BLaER1 (cell line): ENCODE data around the gene KIF25.
A peak's percentile ranks its signal among the peaks of the same experiment; 100 is the strongest.

Source experiments
- H3K27ac ChIP-seq: shearing (Covaris generic); formaldehyde crosslinking; 2 replicates; pipeline ENCODE4 v1.8.1; 2022
- H3K27me3 ChIP-seq: shearing (Covaris generic); formaldehyde crosslinking; 2 replicates; pipeline ENCODE4 v1.8.1; 2022
- H3K36me3 ChIP-seq: shearing (Covaris generic); formaldehyde crosslinking; 2 replicates; pipeline ENCODE4 v1.8.1; 2022
- H3K4me1 ChIP-seq: shearing (Covaris generic); formaldehyde crosslinking; 2 replicates; pipeline ENCODE4 v1.8.1; 2022
- H3K4me2 ChIP-seq: shearing (Covaris generic); formaldehyde crosslinking; 2 replicates; pipeline ENCODE4 v1.8.1; 2022
- H3K4me3 ChIP-seq: shearing (Covaris generic); formaldehyde crosslinking; 2 replicates; pipeline ENCODE4 v1.8.1; 2022
- H3K9ac ChIP-seq: shearing (Covaris generic); formaldehyde crosslinking; 2 replicates; pipeline ENCODE4 v1.8.1; 2022
- H3K9me3 ChIP-seq: shearing (Covaris generic); formaldehyde crosslinking; 2 replicates; pipeline ENCODE4 v1.8.1; 2022
- H4K20me1 ChIP-seq: shearing (Covaris generic); formaldehyde crosslinking; 2 replicates; pipeline ENCODE4 v1.8.1; 2022
- Cebpa-rat ChIP-seq: shearing (Covaris generic); IDR thresholded peaks from 2 replicates; pipeline ENCODE4 v1.8.1; 2022

KIF25 gene

DNA sequence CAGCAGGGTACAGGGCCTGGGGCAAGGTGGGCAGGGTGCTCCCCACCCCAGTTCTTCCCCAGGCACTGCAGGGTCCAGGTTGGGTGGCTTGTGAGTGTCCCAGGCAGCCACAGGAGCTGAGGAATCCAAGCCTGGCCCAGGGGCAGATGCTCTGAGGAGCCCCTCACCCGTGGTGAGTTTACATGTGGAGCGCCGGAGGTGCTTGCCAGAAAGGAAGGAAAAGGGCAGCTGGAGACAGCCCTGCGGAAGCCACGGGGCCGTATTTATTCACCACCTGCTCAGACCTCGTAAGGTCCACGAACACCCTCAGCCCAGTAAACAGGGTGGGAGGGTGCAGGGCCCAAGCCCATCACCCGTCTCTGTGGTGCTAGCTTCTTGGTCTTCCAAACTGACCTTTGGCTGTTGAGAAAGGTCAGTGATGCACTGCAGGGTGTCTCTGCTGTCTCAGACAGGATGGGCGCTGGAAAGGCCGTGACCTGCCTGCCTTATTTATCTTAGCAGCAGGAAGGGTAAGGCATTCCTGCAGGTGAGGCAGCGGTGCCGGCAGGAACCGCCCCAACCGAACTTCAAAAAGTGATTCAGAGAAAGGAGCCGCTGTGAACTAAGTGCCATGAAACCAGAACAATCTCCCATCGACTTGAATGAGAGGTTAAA, 85.5 kb downstream of the KIF25 start:
- Histone ChIP-seq H3K36me3 (no peaks in the 10 kb centered on the region), H3K4me2 (peak overlapping the region; percentile 71), H3K9ac (no peak overlapping the region), H3K27me3 (no peaks in the 10 kb centered on the region), H3K4me1 (peaks cover 67% of the 10 kb centered on the region), H3K27ac (0 out of 2 replicates have a peak overlapping the region, but pooled peaks have one; percentile 22), H3K9me3 (peaks cover 6% of the 10 kb centered on the region; the same call in 1 of the 2 replicates), H4K20me1 (no peaks in the 10 kb centered on the region), H3K4me3 (no peak overlapping the region)
- no peak for TF ChIP-seq Cebpa-rat

DNA sequence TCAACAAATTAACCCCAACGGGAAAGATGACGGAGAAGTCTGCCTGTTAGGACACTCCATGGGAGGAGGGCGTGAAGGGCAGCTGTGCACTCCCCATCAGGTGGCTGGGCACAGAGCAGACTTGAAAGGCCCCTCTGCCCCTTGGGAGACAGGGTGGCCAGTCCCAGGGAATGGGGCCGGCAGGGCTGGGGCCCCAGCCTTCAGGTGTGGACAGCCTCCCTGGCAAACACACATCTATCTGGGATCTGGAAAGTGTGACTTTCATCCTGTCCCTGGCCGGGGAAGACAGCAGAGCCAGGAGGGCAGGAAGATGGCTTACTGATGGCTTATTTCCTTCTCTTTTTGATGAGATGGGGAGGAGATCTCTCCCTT, 86.0 kb downstream of the KIF25 start:
- peaks cover 6% of the 10 kb centered on the region; the same call in 1 of the 2 replicates for H3K9me3 ChIP-seq
- no peak overlapping the region for H3K27ac ChIP-seq
- no peak for TF ChIP-seq Cebpa-rat
- no peaks in the 10 kb centered on the region for H4K20me1 ChIP-seq
- peak overlapping the region; percentile 71 for H3K4me2 ChIP-seq
- no peaks in the 10 kb centered on the region for H3K27me3 ChIP-seq
- no peaks in the 10 kb centered on the region for H3K36me3 ChIP-seq
- no peak overlapping the region for H3K9ac ChIP-seq
- H3K4me1 ChIP-seq, result peaks cover 67% of the 10 kb centered on the region
- no peak overlapping the region for H3K4me3 ChIP-seq

DNA sequence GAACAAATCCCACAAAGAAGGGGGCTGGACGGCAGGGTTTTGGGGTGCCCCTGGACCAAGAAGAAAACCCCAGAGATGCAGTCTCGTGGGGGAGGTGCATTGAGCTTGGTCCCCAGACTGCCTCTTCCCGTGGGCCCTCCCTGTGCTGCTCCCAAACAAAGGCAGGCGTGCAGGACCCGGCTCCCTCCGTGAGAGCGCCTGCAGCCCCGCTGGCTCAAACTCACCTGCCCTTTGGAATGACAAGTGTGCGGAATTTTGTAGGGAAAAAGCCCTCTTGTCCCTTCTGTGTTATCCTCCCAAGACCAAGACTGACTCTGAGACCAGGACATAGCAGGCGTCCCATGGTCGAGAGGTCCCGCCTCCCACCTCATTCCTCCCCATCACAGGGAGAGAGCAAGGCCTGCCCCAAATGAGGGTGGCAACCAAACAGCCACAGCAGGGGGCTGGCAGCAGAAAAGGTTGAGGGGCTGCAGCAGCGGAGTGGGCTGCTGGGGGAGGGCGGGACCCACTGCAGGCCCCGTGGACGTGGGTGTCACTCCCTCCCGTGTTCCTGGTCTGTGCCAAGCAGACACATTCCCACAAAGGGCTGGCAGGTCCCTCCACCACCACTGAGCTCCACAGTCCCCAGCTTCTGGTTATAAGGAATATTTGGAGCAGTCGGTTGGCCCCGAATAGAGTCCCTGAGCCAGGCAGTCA, 87.1 kb downstream of the KIF25 start:
- Histone ChIP-seq H3K27ac (no peak overlapping the region), H3K9ac (no peak overlapping the region), H3K9me3 (no peaks in the 10 kb centered on the region), H3K4me3 (no peak overlapping the region), H3K4me1 (peaks cover 67% of the 10 kb centered on the region), H3K4me2 (no peak overlapping the region; the same call in 1 of the 2 replicates), H3K27me3 (no peaks in the 10 kb centered on the region), H4K20me1 (no peaks in the 10 kb centered on the region), H3K36me3 (no peaks in the 10 kb centered on the region)
- no peak for TF ChIP-seq Cebpa-rat

DNA sequence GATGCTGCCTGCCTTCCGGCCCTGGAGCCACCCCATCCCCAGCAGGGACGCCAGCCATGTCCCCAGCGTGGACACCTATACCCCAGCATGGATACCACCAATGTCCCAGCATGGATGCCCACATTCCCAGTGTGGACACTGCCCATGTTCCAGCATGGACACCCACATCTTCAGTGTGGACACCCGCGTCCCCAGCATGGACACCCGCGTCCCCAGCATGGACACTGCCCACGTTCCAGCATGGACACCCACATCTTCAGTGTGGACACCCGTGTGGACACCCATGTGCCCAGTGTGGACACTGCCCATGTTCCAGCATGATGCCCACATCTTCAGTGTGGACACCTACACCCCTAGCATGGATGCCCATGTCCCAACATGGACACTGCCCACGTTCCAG, 88.6 kb downstream of the KIF25 start:
- peaks cover 70% of the 10 kb centered on the region for H3K4me1 ChIP-seq
- H3K9me3 ChIP-seq, result no peaks in the 10 kb centered on the region
- no peaks in the 10 kb centered on the region for H4K20me1 ChIP-seq
- no peak overlapping the region for H3K9ac ChIP-seq
- peak overlapping the region; percentile 70; the same call in 1 of the 2 replicates for H3K4me2 ChIP-seq
- no peak overlapping the region for H3K27ac ChIP-seq
- H3K36me3 ChIP-seq, result no peaks in the 10 kb centered on the region
- H3K27me3 ChIP-seq, result no peaks in the 10 kb centered on the region
- no peak for TF ChIP-seq Cebpa-rat
- no peak overlapping the region for H3K4me3 ChIP-seq

DNA sequence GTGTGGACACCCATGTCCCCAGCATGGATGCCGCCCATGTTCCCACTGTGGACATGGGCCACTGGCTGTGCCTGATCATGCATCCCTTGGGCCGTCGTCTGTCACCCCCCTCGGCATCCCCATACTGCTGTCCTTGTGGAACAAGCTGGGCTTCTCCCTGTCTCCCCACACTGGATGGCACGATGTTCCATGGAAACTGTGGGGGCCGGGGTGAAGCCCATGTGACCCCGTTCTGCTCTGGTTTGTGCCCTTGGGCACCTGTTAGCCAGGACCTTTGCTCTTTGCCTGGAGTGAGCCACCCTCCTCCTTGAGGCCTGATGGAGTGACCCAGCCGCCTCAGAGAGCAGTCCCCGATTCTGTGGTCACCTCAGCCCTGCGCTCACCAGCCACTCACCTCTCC, 89.1 kb downstream of the KIF25 start:
- Histone ChIP-seq H3K27me3 (no peaks in the 10 kb centered on the region), H3K9me3 (no peaks in the 10 kb centered on the region), H4K20me1 (no peaks in the 10 kb centered on the region), H3K4me2 (peak overlapping the region; percentile 70), H3K27ac (no peak overlapping the region), H3K9ac (no peak overlapping the region), H3K4me3 (no peak overlapping the region), H3K36me3 (no peaks in the 10 kb centered on the region), H3K4me1 (peaks cover 65% of the 10 kb centered on the region)
- no peak for TF ChIP-seq Cebpa-rat

DNA sequence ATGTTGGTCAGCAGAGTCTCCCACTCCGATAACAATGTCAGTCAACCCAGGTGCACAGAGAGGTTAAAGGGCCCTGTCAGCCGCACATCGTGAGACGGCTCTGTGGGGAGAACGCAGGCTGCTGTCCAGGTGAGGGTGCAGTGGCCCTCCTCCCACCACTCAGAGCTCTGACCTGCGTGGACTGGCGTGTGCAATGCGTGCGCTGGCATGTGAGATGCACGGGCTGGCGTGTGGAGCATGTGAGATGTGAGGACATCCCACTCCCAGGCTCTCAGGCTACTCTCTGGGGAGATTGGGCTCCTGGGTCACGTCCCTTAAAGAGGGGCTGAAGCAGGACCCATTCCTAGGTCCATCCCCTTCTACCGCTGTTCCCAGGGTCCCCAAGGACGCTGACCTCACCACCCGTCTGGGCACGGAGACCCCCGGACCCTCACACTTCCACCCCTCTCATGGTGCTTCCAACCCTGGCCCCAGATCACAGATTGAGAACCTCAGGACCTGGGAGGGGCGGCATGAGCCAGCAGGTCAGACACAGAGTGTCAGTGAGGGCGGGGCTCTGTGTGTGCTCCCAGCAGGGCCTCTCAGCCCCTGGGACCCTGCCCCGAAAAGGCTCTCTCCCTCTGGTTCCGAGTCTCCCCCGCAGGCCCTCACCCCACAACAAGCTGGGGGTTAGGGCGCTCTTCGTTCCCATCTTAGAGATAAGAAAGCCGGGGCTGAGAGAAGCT, 90.1 kb downstream of the KIF25 start:
- no peaks in the 10 kb centered on the region for H3K27me3 ChIP-seq

DNA sequence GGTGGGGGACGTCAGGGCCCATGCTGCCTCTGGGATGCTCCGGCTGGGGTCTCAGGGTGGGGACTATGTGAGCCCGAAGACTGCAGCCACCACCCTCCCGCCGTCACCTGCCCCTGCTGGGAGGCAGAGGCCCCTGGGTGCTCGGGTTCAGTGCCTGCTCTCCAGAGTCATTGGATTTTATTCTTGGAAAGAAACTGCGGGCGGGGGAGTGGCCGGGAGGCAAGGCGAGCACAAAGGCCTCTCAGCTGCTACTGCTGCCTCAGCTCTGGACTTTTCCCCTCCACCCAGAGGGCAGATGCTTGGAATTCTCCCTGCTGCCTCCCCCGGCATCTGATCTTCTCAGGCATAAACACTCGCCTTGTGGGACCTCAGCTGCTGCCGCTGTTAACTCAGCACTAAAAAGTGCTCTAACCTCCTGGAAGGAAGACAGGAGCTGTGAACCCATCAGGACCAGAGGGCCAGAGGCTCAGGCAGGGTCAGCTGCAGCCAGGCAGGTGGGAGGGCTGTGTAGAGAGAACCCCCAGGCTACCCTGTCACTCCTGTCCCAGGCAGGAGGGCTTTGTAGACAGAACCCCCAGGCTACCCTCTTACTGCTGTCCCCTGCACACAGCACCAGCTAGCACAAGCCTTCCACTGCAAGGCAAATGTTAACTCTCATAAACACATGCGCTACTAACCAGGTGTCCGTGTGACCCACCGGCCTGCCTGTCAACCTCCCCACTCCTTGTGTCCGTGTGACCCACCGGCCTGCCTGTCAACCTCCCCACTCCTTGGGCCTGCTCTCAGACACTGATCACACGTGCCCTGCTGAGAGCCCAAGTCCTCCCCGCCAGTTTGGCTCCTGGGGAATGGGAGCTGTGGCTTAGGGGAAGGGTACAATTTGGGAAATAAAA, 90.9 kb downstream of the KIF25 start:
- TF ChIP-seq Cebpa-rat, result no peak
- H3K4me3 ChIP-seq, result no peak overlapping the region
- no peaks in the 10 kb centered on the region for H3K9me3 ChIP-seq
- no peak overlapping the region for H3K9ac ChIP-seq
- H3K4me2 ChIP-seq, result peak overlapping the region; percentile 70
- peak overlapping the region; percentile 41; the same call in 1 of the 2 replicates for H3K27ac ChIP-seq
- H3K4me1 ChIP-seq, result peaks cover 48% of the 10 kb centered on the region
- no peaks in the 10 kb centered on the region for H3K27me3 ChIP-seq
- H4K20me1 ChIP-seq, result no peaks in the 10 kb centered on the region
- no peaks in the 10 kb centered on the region for H3K36me3 ChIP-seq

More for the DNA sequence above, 90.1 kb downstream of the KIF25 start:
- no peak overlapping the region for H3K27ac ChIP-seq
- H3K9me3 ChIP-seq, result no peaks in the 10 kb centered on the region
- peaks cover 56% of the 10 kb centered on the region for H3K4me1 ChIP-seq
- no peaks in the 10 kb centered on the region for H4K20me1 ChIP-seq
- TF ChIP-seq Cebpa-rat, result no peak
- H3K4me2 ChIP-seq, result peak overlapping the region; percentile 70
- no peaks in the 10 kb centered on the region for H3K36me3 ChIP-seq
- no peak overlapping the region for H3K4me3 ChIP-seq
- H3K9ac ChIP-seq, result no peak overlapping the region

DNA sequence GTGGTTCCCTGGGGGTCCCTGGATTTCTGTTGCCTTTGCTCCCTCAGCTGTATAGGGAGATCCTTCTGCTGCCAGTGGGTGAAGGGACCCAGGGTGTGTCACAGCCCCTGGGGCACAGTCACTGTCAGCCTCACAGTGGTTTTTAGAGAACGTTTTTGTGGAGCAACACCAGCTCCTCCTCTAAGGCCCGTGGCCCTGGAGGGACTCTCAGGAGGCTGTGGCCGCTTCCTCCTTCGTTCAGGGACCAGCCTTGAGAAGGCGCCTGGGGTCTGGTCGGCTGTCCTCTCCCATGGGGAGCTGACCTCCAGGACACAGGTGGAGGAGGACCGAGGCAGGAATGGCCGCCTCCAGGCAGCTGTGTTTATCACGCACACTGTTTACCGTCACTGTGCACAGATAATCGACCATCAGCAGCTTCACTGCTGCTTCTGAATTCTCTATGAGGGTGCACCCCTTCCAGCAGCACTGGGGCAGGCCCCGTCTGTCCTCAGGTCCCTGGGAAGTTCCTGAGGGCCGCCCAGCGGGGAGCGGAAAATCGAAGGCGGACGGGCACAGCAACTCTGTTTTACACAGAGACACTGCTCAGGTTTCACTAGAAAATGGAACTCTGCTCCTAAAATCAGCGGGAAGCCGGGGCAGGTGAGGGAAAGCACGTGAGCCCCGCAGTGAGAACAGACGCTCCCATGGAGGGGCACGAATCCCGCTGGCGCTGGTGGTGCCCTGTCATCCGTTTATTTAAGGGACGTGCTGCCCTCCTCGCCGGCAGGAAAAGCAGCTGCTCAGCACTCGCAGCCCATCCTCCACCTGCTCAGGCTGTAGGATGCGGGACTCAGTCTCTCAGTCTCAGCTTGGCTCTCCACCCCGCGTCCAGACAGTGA, 92.0 kb downstream of the KIF25 start:
- peak overlapping the region; percentile 41; the same call in 1 of the 2 replicates for H3K27ac ChIP-seq
- H3K4me1 ChIP-seq, result peaks cover 41% of the 10 kb centered on the region
- H3K4me3 ChIP-seq, result no peak overlapping the region
- H3K36me3 ChIP-seq, result no peaks in the 10 kb centered on the region
- peak overlapping the region; percentile 70 for H3K4me2 ChIP-seq
- H3K9ac ChIP-seq, result no peak overlapping the region
- no peaks in the 10 kb centered on the region for H3K9me3 ChIP-seq
- TF ChIP-seq Cebpa-rat, result no peak
- no peaks in the 10 kb centered on the region for H3K27me3 ChIP-seq
- H4K20me1 ChIP-seq, result no peaks in the 10 kb centered on the region
